CMK (cell line): ENCODE results near the gene GLT1D1.
"Not testable (repeated sequence)": the region's sequence is repeated elsewhere in the genome, so short reads cannot be mapped to it uniquely, and the experiment has no call there.

Source experiments
- DNase-seq: peaks from one replicate; pipeline ENCODE4 v3.0.0-alpha.2; 2010; ENCODE audit warnings: low read depth

The GLT1D1 gene

GRCh38 chr12:128852885-128853599, at the start of gene GLT1D1:
GLT1D1 (plus strand) TSS chr12:128853478; CDS start chr12:128853582, 104 bp downstream.
- DNase-seq: no peak

GRCh38 chr12:128803788-128804187, 49.5 kb upstream of the GLT1D1 start:
- no peak for DNase-seq

- no peak for DNase-seq
These were observed 48.5 kb upstream of the GLT1D1 start for GRCh38 chr12:128804762-128805161.

DNA sequence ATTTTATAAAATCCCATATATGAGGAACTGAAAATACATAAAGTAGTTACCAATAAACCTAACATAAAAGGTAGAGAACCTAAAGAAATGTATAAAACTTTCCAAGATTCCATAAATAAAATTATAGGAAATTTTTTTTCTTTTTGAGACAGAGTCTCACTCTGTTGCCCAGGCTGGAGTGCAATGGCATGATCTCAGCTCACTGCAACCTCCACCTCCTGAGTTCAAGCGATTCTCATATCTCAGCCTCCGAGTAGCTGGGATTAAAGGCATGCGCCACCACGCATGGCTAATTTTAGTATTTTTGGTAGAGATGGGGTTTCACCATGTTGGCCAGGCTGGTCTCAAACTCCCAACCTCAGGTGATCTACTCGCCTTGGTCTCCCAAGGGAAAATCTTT, 47.9 kb upstream of the GLT1D1 start:
- DNase-seq: not testable (repeated sequence)

DNA sequence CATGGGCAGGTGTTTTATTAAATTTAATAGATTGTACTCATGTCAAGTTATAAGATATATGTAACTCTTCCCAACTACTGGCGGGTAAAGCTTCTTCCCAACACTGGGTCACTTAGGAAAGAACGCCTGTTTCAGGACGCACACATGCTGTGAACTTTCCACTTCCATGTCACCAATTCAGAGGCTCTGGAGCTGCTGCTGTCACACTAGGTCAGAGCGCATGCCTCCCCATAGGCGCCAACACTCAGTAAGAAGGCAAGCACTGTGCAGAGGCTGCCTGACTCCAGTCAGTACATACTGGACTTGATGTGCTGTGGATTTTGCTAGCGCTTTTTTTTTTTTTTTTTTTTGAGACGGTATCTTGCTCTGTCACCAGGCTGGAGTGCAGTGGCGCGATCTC, 46.7 kb upstream of the GLT1D1 start:
- no peak for DNase-seq

- DNase-seq: no peak
These were observed 46.0 kb upstream of the GLT1D1 start for GRCh38 chr12:128807161-128807724.

- no peak for DNase-seq
These were observed 44.6 kb upstream of the GLT1D1 start for GRCh38 chr12:128808651-128809050.

DNA sequence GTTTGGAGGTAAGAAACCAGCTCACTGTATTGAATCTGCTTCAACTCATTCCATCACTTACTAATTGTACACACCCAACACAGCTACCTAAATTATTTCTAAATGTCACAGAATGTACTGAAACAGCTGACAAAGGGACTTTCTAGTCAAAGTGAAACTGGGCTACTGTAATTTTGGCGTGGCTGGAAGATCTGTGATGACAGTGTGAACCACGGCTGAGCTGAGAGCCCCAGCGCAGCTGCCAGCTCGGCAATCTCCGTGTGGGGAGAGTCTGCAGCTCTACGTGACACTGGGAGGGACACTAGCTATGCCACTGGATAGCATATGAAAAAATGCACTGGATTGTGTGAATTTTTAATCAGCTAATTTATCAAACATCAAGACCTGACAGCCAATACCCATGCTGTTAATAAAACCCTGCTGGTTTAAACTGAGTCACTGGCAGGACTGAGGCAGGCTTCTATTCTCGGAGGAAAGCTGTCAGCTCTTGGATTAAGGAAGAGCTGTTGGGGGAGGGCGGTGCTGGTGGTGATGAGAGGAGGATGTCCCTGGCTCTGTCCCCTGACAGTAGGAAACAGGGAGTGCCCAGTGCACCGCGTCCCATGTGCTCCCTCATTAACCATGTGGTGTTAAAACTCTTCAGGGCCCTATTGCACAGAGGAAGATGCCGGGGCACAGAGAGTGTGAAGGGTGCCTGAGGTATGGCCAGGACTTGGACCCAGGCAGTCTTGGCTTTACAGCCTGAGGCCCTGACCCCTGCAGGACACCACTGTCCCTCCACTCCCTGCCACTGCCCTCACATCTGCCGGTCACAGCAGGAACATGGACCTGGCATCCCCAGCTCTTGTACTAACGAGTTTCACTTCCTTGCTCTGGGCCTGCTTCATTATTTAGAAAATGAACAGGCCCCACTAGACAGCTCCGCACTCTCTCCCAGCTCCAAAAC, 42.8 kb upstream of the GLT1D1 start:
- DNase-seq: no peak

DNA sequence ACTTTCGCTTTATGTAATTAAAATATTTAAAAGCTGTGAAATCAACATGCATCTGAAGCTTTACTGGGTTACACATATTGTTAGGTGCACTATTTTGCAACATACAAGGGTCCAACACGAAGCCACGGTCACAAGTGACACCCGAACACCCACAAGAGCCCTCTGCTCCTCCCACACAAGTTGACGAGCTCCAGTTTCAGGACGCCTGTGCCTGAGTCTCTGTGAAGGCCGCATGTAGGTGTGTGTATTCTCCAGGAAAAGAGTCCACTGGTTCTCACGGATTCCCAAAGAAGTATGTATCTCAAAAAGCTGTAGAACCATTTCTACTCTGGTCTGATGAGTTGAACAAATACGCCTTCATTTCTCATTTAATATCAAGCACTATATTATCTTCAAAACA, 41.5 kb upstream of the GLT1D1 start:
- no peak for DNase-seq

GRCh38 chr12:128813392-128813791, 39.9 kb upstream of the GLT1D1 start:
- no peak for DNase-seq

GRCh38 chr12:128813883-128814282, 39.4 kb upstream of the GLT1D1 start:
- DNase-seq: no peak

DNA sequence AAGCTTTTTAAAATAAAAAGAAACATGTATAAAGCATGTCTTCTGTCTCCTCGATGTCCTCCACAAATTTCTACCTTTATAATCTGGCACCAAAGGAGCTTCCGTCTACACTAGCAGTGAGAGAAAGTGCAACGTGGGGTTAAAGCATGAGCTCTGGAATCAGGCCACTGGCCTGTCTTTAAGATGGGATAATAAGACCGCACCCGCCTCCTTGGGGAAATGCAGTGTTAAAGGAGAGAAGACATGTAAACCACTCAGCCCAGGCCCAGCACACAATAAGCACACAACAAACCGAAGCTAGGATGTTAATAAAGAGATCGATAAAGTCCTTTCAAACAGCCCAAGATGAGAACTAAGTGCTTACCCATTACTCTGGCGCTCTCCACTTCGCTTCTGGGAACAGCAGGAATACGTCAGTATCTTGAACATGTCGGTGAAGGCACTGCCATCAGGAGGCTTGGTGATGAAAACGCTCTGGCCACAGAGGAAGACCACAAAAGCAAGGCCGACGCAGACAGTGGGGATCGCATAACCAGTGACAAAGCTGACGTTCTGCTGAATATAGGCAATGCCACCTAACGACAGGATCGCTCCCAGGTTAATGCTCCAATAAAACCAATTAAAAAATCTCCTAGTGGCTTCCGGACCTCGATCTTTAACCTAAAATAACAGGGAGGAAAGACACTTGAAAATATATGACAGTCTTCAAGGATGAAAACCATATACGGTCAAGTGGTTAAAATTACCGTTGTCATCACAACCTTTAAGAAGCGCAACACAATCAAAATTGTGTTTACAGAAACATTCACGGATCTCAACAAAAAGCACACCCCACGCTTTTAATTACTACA, 38.6 kb upstream of the GLT1D1 start:
- no peak for DNase-seq

GRCh38 chr12:128815779-128816642, 37.3 kb upstream of the GLT1D1 start:
- DNase-seq: no peak

DNA sequence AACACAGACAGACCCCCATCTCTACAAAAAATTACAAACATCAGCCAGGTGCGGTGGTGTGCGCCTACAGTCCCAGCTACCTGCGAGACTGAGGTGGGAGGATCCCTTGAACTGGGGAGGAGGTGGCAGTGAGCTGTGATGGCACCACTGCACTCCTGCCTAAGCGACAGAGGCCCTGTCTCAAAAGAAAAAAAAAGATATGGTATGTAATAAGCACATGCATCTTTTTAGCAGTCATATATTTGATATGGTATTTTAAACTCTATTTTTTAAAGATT, 36.7 kb upstream of the GLT1D1 start:
- DNase-seq: no peak

- DNase-seq: no peak
These were observed 35.9 kb upstream of the GLT1D1 start for GRCh38 chr12:128817111-128818015.

GRCh38 chr12:128818065-128819022, 34.9 kb upstream of the GLT1D1 start:
- no peak for DNase-seq

GRCh38 chr12:128819293-128820144, 33.8 kb upstream of the GLT1D1 start:
- no peak for DNase-seq

- no peak for DNase-seq
These were observed 33.0 kb upstream of the GLT1D1 start for GRCh38 chr12:128820253-128820652.
